D341Med (cell line): ENCODE measurements around the gene ELOVL6.
"Not testable (repeated sequence)": the region's sequence is repeated elsewhere in the genome, so short reads cannot be mapped to it uniquely, and the experiment has no call there.

Source experiments
- DNase-seq: peaks from one replicate; pipeline ENCODE4 v3.0.0; 2012; ENCODE audit warnings: low spot score

The ELOVL6 gene

DNA sequence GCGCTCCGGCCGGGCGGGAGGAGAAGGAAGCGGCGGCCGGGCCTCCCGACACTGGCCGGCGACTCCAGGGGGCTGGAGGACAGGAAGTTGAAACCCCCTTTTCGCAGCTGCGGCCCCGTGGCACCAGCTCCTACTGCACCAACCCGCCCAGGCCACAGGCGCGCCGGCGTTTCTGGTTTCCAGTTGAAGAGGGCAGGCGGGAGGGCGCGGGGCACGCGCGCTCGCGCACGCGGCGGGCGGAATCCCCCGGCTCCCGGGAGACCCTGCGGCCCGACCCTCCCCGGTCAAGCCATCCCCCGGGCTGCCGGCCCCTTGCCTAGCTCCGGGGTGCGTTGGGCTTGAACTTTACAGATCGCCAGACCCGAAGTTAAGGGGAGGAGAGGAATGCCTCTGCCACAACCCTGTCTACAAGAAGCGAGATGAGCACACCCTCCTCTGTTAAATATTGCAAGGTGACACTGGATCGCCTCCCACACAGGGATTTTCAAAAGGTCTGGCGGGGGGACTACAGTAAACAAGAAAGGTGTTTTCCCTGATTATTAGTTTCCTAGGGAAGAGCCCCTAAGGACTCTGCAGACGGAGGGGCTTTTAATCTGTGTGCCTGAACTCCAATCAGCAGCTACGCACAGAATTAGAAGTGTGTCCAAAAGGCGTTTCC, 1.4 kb downstream of the ELOVL6 start:
- DNase-seq = peak; percentile 79

GRCh38 chr4:110196206-110196870, 2.1 kb downstream of the ELOVL6 start:
- peak; percentile 76 for DNase-seq

- DNase-seq = peak; percentile 13
Measured at GRCh38 chr4:110195561-110196205, 2.7 kb downstream of the ELOVL6 start.

DNA sequence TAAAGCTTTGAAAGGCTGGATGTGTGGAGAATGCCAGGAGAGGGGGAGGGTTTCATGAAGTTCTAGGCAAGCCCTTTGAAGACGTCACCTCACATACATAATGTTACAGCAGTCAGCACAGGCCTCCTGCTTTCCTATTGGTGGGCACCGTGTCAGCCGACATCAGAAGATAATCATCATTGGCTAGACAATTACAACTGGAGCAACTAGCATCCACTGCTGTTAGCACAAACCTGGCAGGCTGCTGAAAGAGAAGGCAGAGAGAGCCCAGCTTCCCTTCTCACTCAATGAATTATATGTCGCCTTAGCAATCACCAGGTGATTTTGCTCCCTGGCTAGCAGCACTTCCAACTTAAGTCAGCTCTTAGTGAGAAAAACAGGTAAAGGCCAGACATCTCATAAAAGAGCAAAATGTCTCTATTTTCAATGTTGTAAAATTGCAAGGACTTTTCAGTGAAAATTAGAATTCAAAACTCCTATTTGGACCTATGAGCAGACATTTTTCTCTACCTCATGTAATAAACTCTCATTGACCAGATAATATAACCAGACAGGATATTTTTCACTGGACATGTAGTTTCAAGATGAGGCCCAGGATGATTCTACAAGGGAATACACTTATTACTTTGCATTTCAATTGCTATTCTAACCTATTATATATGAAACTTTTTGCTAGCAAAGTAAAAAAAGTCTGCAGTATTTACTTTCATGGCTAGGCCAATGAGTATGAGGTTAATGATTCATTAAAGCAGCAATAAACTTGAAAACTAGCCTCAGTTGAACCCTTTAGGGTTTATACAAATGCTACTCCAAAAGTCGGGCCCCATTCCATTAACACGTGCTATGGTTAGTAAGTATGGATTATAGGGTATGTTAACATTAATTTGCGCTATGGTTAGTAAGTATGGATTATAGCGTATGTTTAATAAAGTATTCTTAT, 4.3 kb downstream of the ELOVL6 start:
- DNase-seq = peak; percentile 54

DNA sequence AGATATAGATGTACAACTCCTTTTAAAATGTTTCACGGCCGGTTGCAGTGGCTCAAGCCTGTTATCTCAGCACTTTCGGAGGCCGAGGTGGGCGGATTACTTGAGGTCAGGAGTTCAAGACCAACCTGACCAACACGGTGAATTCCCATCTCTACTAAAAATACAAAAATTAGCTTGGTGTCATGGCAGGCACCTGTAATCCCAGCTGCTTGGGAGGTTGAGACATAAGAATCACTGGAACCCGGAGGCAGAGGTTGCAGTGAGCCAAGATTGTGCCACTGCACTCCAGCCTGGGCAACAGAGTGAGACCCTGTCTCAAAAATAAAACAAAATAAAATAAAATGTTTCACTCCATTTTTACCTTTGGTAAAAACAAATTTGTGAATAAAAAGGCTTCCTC, 5.1 kb downstream of the ELOVL6 start:
- not testable (repeated sequence) for DNase-seq

DNA sequence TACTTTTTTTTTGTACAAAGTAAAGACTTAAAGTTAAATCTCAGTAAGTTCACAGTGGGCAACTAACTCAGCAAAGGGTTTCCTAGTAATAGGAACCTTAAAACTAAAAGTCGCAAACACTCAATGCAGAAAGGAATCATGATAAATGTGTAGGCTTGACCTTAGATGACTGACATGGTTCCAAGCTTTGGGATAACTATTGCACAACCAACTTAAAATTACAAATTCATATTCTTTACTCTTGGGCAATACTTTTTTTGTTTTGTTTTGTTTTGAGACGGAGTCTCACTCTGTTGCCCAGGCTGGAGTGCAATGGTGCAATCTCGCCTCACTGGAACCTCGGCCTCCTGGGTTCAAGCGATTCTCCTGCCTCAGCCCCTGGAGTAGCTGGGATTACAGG, 8.2 kb downstream of the ELOVL6 start:
- no peak for DNase-seq

- no peak for DNase-seq
Measured at GRCh38 chr4:110188113-110188512, 10.3 kb downstream of the ELOVL6 start.

GRCh38 chr4:110184791-110185155, 13.6 kb downstream of the ELOVL6 start:
- DNase-seq = no peak

DNA sequence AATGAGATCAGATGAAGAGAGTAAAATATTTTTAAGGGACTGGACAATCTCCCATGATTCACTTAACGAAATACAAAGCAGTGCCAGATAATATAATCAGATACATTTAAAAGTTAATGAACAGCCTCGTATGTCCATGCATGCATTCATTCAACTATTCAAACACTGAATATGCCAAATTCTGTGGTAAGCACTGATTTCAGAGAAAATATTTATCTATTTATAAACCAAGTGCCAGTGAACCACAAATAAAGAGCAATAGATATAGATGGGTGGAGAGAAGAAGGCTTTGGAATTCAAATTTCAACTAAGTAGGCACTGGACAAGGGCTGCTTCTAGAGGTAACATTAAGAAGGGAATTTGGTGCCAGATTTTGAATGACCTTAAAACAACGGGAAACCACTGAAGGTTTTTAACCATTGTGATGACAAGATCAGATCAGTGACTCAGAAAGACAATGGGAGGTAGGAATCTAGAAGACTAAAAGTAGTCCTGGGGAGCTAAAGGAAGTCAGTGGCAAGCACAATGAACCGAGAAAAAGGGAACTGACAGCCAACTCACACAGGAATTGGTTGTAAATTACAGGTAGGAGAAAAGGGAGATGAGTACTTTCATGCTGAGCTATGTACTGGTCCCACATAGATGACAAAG, 14.2 kb downstream of the ELOVL6 start:
- DNase-seq = no peak

GRCh38 chr4:110183643-110184042, 14.8 kb downstream of the ELOVL6 start:
- DNase-seq = no peak

DNA sequence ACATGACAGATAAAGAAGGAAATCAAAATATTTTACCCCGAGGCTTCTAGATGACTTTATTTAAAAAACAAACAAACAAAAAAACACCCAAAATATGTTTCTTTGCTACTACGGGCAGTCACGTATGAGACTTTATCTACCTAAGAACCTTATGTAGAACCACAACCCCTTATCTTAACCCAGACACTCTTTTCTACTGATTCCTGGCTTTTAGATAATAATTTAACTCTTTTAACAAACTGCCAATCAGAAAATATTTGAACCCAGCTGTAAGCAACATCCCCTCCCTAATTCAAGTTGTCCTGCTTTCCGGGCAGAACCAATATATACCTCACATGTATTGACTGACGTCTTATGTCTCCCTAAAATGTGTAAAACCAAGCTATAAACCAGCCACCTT, 15.4 kb downstream of the ELOVL6 start:
- DNase-seq = no peak

GRCh38 chr4:110181890-110182289, 16.5 kb downstream of the ELOVL6 start:
- no peak for DNase-seq

- no peak for DNase-seq
Measured at GRCh38 chr4:110175634-110176033, 22.8 kb downstream of the ELOVL6 start.

DNA sequence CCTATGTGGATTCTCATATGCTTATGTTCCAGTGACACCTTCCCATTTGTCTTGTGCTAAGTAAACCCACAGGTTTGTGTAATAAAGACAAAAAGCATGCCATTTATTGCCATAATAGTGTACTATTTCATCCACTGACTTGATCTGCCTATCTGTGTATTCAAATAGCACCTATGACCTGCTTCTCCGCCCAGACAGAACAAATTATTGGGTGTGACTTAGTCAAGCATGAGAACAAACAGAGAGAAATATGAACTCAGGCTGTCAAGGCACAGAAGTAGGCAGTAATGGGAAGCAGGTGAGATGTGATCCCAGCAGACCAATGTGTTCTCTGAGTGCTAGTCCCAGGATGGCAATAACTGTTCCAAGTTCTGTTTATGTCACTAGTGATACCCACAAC, 25.4 kb downstream of the ELOVL6 start:
- DNase-seq = no peak

GRCh38 chr4:110171971-110172370, 26.4 kb downstream of the ELOVL6 start:
- no peak for DNase-seq

DNA sequence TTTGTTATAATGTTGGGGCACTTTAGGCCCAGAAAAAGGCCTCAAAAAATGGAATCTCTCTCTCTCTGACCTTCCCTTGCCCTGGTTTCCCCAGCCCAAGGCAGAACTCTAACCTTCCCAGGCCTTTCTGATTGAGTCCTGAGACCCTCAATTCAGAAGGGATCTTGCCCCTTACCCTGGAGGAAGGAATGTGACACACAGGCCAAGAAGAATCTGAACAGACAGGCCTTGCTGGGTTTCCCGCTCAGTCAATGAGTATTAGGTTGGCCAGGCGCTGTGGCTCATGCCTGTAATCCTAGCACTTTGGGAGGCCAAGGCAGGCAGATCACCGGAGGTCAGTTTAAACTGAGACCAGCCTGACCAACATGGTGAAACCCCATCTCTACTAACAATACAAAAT, 27.6 kb downstream of the ELOVL6 start:
- DNase-seq = no peak

DNA sequence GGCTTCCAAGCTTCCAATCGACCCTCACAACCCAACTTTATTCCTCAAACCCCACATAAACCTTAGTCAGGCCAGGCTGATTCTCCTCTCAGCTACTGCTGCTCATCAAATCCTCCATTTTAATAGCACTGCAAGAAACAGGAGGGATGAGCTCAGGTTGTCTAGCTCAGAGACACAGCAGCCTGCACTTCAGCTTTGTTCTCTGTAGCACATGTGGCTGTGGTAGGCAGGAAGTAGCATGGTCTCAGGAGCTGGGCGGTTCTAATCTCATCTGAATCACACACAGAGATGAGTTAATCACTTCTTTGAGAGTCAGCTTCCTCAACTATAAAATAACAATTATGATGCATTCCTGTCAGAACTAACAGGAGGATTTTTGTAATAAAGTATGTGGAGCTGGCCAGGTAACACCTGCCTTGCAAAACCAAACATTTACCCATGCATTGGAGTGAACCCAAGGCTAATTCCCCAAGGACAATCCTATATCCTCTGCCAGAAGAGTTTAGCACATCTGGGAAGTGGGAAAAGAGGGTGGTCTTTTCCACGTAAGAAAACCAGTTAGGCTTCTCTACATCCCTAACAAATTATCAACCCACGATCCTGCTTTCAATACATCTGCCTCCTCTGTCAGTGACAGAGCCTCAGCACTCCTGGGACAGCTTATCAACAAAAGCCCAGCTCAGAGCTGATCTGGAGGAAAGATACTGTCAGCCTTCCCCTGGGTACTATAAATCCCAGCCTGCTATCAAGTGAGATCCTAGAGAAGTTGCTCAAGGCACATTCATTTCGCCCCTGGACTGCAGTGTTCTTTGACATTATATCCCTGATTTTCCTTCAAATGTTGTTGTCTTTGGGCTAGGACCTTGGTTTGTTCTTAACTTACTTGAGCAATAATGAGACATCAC, 32.8 kb downstream of the ELOVL6 start:
- DNase-seq = peak; percentile 36

GRCh38 chr4:110164856-110165255, 33.6 kb downstream of the ELOVL6 start:
- no peak for DNase-seq

DNA sequence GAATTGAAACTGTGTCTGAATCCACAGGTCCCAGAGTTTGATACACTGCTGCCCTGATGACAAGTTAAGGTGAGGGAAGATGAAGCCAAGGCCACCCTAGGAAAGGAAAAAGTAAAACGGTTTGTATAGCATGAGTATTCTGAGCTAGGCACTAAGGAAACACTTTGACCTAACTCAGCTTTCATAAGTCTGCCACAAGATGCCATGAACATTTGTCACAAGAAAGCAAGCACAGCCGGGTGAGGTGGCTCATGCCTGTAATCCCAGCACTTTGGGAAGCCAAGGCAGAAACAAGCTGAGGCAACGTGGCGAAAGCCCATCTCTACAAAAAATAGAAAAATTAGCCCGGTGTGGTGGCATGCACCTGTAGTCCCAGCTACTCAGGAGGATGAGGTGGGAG, 34.2 kb downstream of the ELOVL6 start:
- no peak for DNase-seq

DNA sequence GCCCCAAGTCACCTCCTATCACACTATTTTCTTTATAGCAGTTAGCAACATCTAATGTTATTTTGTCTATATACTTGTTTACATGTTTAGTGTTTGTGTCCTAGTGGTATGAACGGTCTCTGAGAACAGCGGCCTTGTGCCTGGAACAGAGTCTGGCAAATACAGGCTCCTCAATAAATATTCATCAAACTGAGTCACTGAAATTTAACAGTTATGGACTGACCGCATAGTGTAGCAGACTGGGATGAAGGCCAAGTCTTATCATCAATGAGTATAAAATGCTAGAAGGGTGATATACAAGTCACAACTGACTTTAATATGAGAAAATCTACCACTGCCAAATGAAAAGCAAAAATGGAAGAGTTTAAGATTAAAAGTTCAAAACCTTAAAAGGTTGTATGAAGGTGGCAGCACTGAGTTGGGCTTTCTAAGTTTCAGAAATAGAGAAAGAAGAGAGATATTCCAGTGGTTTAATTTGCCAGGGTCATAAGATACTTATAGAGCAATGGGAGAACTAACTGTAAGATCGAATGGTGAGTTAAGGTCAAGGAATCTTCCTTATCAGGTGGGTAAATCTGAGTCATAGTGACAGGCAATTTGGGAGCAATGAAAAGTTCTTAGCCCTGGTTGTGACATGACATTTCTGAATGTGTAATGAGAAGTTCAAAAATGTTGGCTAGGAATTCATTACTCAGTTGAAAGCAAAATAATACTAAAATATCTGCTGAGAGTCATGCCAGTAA, 34.9 kb downstream of the ELOVL6 start:
- no peak for DNase-seq
